ENCODE measurements around the gene VANGL1.

The VANGL1 gene

DNA sequence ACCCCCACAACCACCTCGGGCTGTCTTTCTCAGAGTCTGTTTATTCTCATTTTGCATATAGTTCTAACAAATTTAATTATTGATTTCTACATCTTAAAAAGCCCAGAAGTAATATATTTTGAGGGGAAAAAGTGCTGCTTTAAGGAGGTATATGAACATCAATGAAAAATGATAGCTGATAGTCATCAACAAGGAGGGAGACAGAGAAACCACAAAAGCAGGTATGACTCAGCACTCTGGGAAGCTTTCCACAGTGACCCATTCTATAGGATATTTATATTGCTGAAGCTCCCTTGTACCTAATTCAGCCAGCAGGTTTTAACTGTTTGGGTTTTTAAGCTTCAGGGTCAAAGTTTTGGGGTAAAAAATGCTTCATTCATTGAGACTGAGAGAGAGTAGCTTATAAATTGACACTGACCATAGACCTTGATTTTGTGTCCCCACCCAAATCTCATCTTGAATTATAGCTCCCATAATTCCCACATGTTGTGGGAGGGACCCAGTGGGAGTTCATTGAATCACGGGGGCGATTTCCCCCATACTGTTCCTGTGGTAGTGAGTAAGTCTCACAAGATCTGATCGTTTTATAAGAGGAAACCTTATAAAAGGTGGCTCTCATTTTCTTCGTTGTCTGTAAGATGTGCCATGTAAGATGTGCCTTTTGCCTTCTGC is 27.4 kb downstream of the VANGL1 start:
- DNase-seq (ENCODE audit: low spot score), result peak; percentile 57

DNA sequence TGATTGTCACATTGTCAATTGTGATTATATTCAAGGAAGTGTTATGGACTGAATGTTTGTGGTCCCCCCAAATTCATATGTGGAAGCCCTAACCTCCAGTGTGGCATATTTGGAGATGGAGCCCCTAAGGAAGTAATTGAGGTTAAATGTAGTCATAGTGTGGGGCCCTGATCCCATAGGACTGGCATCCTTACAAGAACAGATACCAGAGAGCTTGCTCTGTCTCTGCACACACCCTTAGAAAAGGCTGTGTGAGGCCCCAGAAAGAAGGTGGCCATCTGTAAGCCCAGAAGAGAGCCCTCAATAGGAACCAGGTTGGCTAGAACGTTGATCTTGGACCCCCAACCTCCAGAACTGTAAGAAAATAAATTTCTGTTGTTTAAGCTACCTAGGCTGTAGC is 28.1 kb downstream of the VANGL1 start:
- no peak for DNase-seq (ENCODE audit: low spot score)

DNA sequence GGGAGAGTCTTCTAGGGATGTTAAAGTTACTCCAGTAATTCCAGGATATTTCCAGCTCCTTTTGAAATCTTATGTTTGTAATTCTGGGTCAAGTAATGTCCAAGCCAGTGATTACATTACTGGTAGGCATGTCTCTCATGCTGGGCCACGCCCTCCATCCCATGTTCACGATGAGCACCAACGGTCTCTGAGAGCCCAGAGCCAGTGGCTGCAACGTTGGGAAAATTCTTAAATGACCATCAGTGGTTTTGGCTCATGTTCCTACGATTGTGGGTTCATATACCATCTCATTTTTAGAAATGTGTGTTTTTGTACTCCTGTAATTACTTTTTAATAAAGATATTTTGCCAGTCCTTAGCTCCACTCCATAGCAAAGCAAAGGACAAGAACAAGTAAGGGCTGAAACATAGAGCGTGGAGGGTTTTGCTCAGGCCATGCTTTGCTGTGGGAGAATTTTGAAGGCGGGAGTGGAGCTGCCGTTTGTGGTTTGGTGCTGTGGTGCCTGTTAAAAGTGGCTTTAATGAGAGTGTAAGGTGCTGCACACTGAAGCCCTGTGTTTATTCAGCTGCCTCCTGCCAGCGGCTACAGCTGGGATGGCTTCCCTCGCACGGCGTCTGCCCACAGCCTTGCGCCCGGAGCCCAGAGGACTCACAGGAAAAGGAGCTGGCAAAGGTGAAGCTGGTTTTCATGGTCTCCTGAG is 28.9 kb downstream of the VANGL1 start:
- DNase-seq (ENCODE audit: low spot score), result no peak

DNA sequence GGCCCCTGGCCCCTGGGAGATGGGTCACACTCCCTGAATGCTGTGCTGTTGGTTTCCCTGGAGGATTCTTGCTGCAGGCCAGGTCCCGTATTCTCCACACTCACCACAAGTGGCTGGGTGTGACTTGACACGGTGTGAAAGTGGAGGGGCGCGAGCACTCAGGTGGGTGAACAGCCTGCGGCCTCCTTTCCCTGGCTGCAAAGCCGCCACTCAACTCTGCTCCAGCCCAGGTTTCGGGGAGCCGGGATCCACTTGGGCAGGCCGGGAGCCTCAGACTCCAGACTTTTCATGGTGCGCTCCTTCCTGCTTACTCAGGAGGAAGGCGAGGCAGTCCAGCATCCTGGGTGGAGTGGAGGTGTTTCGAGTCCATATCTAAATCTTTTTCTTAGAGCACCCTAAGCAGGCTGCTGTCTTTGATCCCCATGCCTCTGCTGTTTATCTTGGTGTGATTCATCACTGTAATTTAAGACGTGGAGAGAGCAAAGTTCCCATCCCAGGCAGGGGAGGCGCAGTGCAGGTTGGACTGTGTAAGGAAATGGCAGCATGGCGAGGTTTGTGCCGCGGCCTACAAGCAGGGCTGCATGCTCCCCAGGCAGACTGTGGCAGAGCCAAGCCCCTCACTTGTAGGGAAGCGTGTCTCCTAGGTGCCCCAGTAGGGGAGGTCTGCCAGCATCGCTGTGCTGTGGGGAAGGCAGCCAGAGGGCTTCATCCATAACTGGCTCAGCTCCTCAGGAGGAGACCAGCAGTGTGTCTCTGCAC is 29.6 kb downstream of the VANGL1 start:
- no peak for DNase-seq (ENCODE audit: low spot score)

DNA sequence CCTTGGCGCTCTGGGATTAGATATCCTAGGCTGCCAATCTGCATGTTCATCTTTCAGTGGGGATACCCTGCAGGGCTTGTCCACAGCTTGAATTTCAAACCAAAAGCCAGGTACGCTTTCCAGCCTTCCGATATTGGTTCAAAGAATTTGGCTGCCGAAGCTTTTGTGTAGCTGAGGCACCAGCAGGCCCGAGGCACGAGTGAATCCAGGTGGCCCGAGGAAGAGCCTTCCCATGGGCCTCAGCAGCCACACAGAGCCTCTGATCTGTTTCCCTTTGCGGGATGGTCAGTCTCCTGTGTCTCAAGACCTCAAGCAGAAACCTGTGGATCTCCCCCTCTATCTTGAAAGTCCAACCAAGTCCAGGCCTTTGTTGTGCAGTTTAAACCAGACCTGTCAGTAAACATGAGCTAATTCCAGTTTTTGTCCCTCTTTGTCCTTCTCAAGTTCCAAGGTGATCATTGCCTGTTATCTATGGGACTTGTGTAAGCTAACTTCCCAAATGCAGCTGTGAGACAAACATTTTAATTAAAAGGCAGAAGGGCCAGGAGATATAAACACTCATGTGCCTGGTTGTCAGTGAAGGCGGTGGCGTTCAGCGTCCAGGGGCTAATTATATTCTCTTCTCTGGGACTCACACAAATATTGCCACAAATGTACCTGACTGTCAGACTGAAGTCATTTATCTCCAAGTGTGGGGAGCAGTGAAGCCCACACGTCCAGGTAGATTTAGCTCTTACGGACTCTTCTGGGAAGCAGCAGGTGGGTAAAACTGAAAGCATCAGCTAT is 30.6 kb downstream of the VANGL1 start:
- DNase-seq (ENCODE audit: low spot score), result no peak

DNA sequence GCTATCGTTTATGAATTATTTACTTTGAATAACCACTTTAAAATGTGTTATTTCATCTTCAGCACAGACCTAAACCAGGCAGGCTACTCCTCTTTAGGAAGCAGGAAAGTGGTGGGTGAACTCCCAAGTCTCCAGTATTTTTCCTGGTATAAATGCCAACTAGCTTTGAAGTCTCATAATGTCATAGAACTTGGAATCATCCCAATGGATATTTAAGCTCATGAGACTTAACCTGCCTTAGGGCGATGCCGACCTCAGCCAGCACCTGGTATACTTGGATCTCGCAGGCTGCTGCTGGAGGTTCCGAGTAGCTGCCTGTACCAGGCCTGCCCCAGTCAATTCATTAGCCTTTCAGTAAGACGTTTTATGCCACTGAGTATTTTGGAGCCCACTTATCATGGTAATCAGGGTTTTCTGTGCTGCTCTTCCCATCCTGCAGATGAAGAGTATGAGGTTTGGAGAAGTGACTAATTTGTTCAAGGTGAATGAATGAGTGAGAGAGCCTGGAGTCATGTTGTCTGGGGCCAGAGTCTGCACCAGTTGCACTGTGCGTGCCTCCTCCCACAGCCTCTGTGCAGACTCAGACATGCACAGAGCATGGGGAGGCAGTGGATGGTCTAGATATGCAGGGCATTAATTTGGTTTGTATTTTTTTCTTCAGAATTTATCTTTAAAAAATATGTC is 34.9 kb downstream of the VANGL1 start:
- peak; percentile 55 for DNase-seq (ENCODE audit: low spot score)

DNA sequence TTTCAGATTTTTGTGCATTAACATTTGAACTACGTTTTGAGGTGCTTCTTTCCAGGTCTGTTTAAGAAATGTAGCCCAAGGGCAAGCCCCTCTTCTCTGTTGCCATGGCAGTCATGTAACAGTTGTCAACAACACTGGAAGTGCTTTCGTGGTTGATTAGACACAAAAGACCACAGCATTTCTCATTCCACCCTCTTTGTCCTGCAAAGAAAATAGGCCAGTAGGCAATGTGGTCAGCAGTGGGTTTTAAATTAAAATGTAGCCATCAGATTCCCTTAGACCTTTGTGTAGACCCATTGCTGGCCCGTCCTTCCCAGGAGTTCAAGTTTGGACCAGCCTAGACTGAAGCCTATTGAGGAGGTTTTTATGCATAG is 35.4 kb downstream of the VANGL1 start:
- peak; percentile 75 for DNase-seq (ENCODE audit: low spot score)

DNA sequence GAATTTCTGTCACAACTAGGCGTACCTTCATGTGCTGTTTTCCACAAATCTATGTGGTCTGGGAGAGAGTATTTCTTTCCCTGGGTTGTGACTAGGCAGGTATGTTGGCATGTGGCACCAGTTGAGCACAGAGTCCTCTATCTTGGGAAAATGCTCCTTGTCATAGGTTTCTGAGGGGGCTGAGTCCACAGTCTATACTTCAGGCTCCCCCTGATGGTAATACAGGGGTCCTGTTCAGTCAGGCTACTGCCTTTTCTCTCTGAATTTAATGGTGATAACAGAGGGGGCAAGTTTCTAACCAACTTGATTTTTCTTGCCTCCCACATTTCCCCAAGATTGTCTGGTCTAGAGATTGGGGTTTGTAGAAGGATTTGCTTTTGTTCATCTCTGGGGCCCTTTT is 35.8 kb downstream of the VANGL1 start:
- no peak for DNase-seq (ENCODE audit: low spot score)

DNA sequence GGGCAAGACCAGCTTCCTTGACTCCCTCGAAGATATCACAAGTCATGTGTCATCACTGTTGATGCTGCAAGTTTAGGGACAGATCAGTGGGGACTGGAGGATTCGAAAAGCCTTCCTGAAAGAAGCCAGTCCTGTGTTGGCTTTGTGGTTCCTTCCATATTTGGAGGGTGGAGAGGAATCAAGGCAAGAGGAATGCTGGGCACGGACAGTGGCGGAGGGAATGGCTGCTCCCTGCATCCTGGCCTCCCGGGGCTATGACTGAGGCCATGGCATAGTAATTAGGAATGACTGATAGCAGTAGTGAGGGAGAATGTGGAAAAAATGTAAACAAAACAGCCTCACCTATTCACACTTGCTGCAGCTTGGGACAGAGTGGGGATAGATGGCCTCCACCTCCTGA is 36.4 kb downstream of the VANGL1 start:
- no peak for DNase-seq (ENCODE audit: low spot score)

DNA sequence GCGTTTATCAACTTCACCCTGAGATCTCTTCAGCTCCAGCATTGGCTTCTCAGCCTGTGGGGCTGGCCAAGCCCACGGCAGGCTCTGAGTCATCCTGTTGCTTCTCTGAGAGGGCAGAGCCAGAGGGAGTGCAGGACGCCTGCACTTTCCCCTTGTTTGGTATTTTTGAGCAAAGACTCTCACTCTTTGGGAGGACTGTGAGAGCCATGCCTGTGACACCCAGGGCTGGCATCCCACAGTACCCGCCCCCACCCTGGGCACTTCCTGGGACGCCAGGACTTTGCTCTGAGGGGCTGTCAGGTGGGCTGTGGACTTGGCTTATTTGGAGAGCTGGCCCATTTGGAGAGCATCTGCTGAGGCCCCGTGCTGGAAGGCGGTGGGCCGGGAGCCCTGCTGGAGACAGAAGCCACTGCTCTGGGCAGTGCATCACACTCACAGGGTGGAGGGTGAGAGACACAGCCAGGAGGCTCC is 37.4 kb downstream of the VANGL1 start:
- peak; percentile 51 for DNase-seq (ENCODE audit: low spot score)

DNA sequence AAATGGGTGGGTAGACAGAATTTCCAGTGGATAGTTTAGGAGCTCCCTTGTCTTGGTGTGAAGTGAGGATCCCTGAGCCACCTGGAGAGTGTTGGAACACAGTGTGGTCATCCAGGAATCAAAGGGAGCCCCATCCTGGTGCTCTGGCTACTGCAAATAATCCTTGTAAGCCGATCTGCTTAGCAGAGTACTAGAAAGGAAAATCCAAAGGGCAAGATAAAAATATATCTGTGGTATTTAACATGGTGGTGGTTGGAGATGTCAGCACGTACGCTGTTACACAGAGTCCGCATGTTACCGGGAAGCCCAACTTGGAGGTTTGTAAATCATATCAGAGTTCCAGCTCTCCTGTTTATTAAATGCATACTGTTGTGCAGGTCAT is 39.0 kb downstream of the VANGL1 start:
- DNase-seq (ENCODE audit: low spot score), result no peak

DNA sequence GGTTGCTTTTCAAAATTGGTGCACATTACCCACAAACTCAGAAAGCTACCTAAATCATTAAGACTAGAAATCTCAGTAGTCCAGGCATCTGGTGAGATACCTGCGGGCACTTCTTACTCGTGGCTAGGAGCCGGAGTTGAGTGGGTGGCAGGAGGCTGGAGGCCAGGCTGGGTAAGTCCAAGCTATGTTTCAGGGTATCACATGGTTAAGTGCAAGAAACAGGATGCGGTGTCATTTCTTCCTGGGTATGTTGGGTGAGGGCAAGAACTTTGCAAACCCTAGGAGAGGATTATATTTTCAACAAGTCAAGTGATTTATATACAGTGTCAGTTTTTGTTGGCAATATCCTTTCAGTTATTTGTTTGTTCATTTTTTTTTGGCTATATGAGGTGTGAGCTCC is 41.0 kb downstream of the VANGL1 start:
- no peak for DNase-seq (ENCODE audit: low spot score)

DNA sequence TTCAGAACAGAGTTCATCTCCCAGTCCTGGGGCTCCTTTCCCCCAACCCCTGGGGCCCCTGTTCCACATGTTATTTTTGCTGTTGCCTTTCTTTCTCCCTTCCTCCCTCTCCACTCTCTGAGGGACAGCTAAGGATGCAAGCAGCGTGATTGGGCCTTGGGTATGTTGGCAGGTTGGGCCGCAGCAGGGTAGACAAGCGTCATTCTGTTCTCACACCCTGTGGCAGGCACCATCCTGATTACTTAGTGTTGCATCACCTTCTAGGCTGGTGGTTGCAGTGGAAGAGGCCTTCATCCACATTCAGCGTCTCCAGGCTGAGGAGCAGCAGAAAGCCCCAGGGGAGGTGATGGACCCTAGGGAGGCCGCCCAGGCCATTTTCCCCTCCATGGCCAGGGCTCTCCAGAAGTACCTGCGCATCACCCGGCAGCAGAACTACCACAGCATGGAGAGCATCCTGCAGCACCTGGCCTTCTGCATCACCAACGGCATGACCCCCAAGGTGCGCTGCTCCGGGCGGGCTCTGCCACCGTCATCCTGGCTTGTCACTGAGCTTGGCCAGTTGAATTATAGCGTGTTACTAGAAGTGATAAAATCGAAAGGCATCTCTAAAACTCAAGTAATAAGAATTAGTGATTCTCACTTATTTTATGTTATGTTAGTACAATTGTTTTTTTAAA is 43.4 kb downstream of the VANGL1 start:
- DNase-seq (ENCODE audit: low spot score), result no peak

DNA sequence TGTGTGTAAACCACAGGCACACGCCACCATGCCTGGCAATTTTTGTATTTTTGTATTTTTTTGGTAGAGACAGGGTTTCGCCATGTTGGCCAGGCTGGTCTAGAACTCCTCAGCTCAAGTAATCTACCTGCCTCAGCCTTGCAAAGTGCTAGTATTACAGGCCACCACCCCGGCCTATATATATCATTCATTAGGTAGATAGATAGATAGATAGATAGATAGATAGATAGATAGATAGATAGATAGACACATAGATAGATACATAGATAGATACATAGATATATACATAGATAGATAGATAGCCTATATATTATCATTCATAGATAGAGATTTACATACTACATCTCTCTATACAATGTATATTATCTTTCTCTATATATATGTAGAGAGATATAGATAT is 46.0 kb downstream of the VANGL1 start:
- DNase-seq (ENCODE audit: low spot score), result no peak

DNA sequence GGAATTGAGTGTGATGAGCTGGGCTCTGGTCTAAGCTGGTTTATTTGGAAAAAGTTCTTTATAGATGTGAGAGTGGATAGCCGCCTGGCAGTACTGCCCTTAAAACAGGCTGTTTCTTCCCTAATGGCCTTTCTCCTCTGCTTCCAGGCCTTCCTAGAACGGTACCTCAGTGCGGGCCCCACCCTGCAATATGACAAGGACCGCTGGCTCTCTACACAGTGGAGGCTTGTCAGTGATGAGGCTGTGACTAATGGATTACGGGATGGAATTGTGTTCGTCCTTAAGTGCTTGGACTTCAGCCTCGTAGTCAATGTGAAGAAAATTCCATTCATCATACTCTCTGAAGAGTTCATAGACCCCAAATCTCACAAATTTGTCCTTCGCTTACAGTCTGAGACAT is 49.2 kb downstream of the VANGL1 start:
- DNase-seq (ENCODE audit: low spot score), result no peak

DNA sequence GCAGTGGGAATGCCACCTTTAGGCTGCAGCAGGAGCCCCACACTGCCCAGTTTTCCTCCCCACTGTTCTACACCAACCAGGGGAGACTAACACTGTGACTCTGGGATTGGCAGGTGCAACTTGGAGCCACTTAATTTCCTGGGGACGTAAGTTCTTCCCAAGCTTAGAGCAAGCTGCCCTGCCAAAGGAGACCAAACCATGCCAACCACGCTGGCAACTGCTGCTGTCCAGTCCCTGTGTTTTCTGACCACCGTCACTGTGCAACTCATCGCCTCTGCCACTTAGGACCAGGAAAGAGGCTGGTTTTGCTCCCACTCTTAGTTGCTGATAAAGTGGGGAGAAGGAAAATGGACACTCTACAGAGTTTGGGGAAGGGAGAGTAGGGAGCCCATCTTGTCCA is 50.5 kb downstream of the VANGL1 start:
- DNase-seq (ENCODE audit: low spot score), result no peak

DNA sequence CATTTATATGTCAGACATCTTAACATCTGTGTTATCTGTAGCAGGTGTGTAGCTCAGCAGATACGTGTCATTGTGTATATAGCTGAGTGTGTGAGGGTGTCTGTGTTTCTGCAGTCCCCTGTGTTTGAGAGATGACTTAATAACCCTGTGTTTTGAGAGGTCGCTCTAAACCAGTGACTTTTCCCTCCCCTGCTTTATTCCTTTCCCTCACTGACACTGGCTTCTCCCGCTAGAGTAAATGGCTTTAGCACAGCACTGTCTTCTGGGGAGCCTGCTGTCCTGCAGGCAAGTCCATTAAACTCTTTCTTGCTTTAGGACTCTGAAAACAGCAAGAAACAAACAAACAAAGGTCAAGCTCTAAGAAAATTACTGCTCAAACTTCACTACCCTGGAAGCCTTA is 53.0 kb downstream of the VANGL1 start:
- DNase-seq (ENCODE audit: low spot score), result no peak

DNA sequence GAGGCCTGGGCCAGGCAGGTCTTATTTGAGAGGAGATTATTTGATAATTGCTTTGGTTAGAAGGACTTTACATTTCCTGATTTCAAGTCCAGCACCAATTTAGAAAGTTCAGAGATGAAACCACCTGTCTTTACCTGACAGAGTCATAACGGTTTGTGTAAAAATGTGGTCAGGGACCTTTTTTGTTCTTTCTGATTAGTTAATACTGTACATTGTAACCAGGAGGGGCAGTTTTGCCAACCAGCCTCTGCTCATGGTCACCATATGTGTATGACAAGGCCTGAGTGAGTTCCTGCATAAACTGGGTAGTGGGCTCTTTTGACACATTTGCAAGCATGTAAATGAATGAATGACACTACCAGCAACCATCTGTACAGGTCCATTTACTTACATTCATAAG is 55.8 kb downstream of the VANGL1 start:
- no peak for DNase-seq (ENCODE audit: low spot score)

DNA sequence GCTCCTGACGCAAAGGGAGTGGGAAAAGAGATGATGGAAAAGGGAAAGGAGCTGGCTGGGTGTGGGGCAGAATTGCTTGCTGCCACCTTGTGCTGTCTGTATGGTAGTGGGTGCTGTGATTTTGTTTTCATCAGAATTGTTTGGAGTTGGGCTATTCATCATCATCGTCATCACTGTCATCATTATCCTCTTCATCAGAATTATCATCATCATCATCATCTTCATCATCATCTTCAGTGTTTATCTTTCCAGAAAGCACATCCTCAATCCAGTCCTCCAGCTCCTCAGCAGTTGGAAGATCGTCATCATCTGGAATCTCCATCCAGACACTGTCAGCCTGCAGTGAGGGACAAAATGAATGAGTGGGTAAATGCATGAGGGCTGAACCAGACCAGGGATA is 59.3 kb downstream of the VANGL1 start:
- DNase-seq (ENCODE audit: low spot score), result no peak

DNA sequence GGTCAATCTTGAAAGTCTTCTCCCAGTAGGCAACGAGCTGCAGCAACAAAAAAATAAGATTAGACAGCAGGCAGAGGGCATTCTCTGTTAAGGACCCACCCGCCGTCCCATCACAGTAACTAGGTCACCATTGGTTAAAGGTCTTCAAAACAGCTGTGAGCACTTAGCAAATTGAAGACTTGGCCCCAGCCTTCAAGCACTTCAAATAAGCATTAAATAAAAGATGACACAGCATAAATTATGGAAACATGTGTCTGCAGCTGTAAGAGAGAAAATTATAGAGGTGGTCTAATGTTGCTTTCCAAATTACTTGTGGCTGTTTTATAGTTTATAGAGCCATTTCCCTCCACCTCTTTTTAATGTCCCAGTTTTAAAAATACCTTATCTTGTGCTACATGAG is 61.2 kb downstream of the VANGL1 start:
- no peak for DNase-seq (ENCODE audit: low spot score)

Measured in kidney tubule cell (primary cell).